Heart left ventricle (tissue), 13 donors: ENCODE data around the gene RAB11FIP2.

Experiments
- POLR2A ChIP-seq, 2 donors: fragments of 450-650 bp; IDR thresholded peaks; one replicate each; pipeline ENCODE4 v1.6.1; 2017; ENCODE audit warnings: antibody characterized with exemption in 2 of 2, mild to moderate bottlenecking in 2 of 2, moderate library complexity in 2 of 2
- TF ChIP-seq, protein P1 (sequence below), 12 donors: fragments of 200-600 bp; sonication (generic) in 4 of 12; IDR thresholded peaks; one replicate each; pipeline versions ENCODE4 v1.5.0 to v1.8.0; 2018 to 2022; ENCODE audit warnings: antibody characterized with exemption in 12 of 12, mild to moderate bottlenecking in 5 of 12
- donor health status: ischemic (EF 13 %, LVEDD 7.1; RV severe dilation, severe dysfunction).
- donor health status: DM: no; HTN: yes; CAD: no.
- donor health status: DM: no; HTN: no; CAD: no.
- donor health status: ischemic (EF 25% LVEDD 6.9; RV normal size, moderate dysfunction).
- donor health status: ischemic (EF 25% LVEDD 5.7; RV mildly dilated, moderate dysfunction).
- donor health status: ischemic (EF 35%, LVEDD 5.7; RV mildly dilated, moderate dysfunction).
- donor health status: nonischemic (EF 11% LVEDD 7.7; RV severe dilation, severe dysfunction).
- donor health status: DM: yes; HTN: yes; CAD: no.
- donor health status: PGD.
- donor health status: ischemic (EF 29% LVEDD 5.4; RV normal size, mild dysfunction).
- donor health status: nonischemic (EF 23%, LVEDD 6.1; RV moderate dilation, normal function).

- TF ChIP-seq, protein P1, sequence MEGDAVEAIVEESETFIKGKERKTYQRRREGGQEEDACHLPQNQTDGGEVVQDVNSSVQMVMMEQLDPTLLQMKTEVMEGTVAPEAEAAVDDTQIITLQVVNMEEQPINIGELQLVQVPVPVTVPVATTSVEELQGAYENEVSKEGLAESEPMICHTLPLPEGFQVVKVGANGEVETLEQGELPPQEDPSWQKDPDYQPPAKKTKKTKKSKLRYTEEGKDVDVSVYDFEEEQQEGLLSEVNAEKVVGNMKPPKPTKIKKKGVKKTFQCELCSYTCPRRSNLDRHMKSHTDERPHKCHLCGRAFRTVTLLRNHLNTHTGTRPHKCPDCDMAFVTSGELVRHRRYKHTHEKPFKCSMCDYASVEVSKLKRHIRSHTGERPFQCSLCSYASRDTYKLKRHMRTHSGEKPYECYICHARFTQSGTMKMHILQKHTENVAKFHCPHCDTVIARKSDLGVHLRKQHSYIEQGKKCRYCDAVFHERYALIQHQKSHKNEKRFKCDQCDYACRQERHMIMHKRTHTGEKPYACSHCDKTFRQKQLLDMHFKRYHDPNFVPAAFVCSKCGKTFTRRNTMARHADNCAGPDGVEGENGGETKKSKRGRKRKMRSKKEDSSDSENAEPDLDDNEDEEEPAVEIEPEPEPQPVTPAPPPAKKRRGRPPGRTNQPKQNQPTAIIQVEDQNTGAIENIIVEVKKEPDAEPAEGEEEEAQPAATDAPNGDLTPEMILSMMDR (IDR thresholded peaks at IDR 0.05) = no peak
- no peak for TF ChIP-seq POLR2A (IDR thresholded peaks at IDR 0.05)
Observed at GRCh38 chr10:118080817-118081216, 34.1 kb upstream of the RAB11FIP2 start.
